Stimulated activated CD4-positive, alpha-beta T cell treated with anti-CD3 and anti-CD28 coated beads, Interleukin-1b, Interleukin-23, amount 100 ng/mL, for 4 hours (primary cell): ENCODE results near the gene REM2.

Experiments
- DNase-seq, 2 donors: peaks; one replicate each; pipeline ENCODE4 v3.0.0-alpha.2; 2020; ENCODE audit warnings: low read depth in 2 of 2

Gene REM2

GRCh38 chr14:22928237-22929103 is 45.4 kb downstream of the REM2 start:
- DNase-seq, result no peak

DNA sequence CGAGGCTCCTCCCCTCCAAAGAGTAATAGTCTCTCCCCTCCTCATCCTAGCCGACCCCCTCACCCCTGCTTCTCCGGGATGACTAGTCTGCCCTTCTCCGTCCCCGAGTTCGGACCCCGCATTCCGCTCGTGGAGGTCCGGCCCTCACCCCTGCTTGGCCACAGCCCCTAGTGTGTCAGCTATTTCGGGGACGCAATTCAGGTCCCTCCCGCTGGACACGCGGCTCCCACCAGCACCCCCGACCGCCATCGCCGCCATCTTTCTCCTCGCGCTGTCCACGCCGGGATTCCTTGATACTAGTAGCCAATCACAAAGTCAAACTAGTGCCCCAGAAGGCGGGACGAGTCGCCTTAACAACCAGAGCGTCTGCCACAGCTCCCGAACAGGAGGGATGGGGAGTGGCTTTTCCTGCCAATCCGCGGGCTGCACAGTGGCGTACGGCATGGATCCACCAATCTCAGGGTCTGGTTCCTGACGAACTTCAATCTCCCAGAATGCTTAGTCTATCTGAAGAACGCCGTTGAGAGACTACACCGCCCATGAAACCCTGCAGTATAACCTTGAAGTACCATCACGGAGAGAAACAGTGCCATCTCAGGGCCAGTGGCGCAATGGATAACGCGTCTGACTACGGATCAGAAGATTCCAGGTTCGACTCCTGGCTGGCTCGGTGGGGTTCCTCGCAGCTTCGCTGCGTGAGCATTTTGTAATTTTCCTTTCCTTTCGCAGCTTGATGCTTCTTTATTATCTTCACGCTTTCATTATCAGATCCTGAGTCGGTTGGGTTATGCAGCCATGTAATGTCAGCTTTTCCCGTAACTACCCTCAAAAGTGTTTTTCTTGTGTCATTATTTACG is 46.3 kb downstream of the REM2 start, which contains the start of gene PRMT5:
Gene PRMT5 (minus strand): TSS at position 273 of the 857 bp plus-strand sequence. CDS start 15 bp downstream, at position 258.
- DNase-seq, result peak; percentile 89 to 99

DNA sequence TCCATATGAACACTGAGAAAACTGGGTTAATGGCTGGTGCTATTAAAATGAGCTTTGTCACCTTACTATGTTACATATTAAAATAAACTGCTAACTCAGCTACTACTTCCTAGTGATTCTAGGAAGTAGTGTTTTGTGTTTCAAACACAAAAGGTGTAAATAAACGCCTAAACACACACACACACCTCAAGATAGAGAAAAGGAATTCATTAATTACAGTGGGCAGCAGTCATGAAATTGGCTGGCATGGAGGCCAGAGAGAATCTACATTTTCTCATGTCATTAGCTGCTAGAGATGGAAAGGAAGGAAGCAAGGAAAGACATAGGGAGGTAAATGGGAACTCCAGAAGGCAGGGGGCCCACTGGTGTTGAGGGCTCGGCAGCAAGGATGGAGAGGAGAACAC is 46.9 kb downstream of the REM2 start:
- no peak for DNase-seq

GRCh38 chr14:22932146-22932545 is 49.1 kb downstream of the REM2 start:
- no peak for DNase-seq

GRCh38 chr14:22935156-22935555 is 52.1 kb downstream of the REM2 start:
- DNase-seq, result no peak
